GM19395 (cell line): ENCODE results near the gene FAM177A1.

Experiments used
- ATAC-seq: cut with Tn5 transposase; IDR thresholded peaks from one replicate; pipeline ENCODE4 v1.9.1; 2021; ENCODE audit warnings: mild to moderate bottlenecking, moderate library complexity; ENCODE audit not compliant: unreplicated experiment

Gene FAM177A1

DNA sequence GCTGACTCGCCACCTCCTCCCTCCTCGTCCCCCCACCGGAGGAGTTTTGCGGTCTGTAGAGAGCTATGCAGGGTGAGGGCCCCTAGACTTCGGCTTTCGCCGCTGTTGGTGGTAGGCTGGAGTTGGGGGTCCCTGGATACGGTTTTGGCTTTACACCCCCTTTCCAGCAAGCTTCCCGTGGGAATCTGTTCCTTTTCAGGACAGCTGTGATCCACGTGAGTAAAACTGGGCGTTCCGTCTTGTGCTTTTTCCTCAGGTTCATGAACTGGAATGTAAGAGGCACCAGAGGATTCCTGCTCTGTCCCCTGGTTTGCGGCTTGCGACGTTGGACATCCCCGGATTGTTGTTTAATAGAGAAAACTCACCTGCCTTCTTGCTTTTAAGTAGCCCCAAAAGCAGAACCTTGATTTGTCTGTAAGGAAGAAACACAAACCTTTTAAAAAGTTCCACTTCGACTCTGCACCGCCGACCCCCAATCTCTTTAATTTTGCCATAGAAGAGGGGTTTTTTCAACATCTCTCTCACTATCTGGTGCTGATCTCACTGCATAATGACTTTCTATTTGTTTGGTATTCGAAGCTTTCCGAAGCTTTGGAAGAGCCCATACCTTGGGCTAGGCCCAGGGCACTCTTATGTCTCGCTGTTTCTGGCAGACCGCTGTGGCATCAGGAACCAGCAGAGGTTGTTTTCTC, 76.8 kb downstream of the FAM177A1 start:
- no peak for ATAC-seq

DNA sequence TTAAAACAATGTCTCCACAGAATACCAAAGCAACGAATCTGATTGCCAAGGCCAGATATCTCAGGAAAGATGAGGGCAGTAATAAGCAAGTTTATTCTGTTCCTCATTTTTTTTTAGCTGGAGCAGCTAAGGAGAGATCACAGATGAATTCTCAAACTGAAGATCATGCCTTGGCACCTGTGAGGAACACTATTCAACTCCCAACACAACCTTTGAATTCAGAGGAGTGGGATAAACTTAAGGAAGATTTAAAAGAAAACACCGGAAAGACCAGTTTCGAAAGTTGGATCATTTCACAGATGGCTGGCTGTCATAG, 77.3 kb downstream of the FAM177A1 start:
- no peak for ATAC-seq

DNA sequence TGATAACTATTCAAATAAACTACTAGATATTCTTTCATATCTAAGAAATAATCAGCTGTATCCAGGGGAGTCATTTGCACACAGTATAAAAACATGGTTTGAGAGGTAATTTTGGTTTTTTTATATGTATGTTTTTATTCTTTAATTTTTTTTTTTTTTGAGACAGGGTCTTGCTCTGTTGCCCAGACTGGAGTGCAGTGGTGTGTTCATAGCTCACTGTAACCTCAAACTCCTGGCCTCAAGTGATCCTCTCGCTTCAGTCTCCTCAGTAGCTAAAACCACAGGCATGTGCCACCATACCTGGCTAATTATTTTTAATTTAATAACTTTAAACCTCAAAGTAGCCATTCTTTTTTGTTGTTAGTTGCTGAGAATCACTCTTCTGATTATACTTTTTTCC, 78.1 kb downstream of the FAM177A1 start:
- ATAC-seq = no peak
